Testis (tissue), 2 donors: ENCODE measurements around the gene ENAM.

ENCODE experiments used
- POLR2A ChIP-seq: fragments of 450-650 bp; IDR thresholded peaks from one replicate; pipeline ENCODE4 v1.6.1; 2017; ENCODE audit warnings: antibody characterized with exemption, mild to moderate bottlenecking, moderate library complexity
- TF ChIP-seq, protein P1 (sequence below), 3 experiments: fragments of 450-650 bp in 2 of 3; fragments of 200-600 bp in 1 of 3; sonication (generic) in 1 of 3; IDR thresholded peaks; one replicate each; pipeline ENCODE4 v1.5.1; 2016 to 2019; ENCODE audit warnings: antibody characterized with exemption in 3 of 3, mild to moderate bottlenecking in 2 of 3, moderate library complexity in 1 of 3

DNA sequence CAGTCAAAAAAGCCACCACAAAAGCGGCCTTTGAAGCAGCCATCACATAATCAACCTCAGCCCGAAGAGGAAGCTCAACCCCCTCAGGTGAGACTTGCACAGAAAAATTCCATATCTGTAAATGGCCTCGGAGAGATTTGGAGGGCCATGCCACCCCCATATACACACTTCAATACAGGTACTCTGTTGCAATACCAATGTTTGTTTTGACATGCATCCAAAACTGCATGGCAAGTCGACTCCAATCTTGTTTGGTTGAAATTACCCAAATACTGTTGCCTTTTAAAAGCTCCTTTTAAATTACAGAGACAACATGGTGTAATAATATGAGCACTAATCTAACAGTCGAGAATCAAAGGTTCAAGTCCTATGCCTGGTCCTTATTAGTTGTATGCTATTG lies 5.9 kb downstream of the ENAM start:
- TF ChIP-seq, protein P1, sequence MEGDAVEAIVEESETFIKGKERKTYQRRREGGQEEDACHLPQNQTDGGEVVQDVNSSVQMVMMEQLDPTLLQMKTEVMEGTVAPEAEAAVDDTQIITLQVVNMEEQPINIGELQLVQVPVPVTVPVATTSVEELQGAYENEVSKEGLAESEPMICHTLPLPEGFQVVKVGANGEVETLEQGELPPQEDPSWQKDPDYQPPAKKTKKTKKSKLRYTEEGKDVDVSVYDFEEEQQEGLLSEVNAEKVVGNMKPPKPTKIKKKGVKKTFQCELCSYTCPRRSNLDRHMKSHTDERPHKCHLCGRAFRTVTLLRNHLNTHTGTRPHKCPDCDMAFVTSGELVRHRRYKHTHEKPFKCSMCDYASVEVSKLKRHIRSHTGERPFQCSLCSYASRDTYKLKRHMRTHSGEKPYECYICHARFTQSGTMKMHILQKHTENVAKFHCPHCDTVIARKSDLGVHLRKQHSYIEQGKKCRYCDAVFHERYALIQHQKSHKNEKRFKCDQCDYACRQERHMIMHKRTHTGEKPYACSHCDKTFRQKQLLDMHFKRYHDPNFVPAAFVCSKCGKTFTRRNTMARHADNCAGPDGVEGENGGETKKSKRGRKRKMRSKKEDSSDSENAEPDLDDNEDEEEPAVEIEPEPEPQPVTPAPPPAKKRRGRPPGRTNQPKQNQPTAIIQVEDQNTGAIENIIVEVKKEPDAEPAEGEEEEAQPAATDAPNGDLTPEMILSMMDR (IDR thresholded peaks at IDR 0.05): no peak
- TF ChIP-seq POLR2A: no peak
